ENCODE data around the gene PCNX3. TPM values are rescaled to one million over a fixed set of nuclear protein-coding genes. Genes with fewer than 3 reads are reported as not detected.

The PCNX3 gene
- total and polyA plus RNA-seq, 2 donors (not counting 1 experiment from before 2014, with no cell fraction given), result 8.0 to 14.7 TPM

DNA sequence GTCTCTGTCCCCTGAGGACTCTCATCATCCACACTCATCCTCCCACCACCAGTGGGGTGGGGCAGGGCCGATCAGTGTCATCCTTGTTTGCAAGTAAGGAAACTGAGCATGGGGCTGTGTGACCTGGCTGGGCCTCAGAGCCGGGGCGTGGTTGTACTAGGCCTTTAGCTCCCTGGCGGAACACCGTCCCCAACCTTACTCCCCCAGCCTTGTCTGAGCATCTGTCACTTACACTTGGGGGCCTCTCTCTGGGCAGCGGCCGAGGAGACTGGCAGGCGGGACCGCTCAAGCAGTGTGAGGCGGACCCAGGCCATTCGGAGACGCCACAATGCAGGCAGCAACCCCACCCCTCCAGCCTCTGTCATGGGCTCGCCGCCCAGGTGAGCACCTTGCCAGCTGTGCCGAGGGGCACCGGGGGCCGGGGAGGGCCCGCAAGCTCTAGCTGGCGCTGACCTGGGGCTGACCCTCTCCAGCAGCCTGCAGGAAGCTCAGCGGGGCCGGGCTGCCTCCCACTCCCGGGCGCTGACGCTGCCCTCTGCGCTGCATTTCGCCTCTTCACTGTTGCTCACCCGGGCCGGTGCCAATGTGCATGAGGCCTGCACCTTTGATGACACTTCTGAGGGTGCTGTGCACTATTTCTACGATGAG, 3.8 kb downstream of the PCNX3 start:
- DNase-seq (ENCODE audit: low read depth in 2 of 2), result no peak
- H2AFZ ChIP-seq (ENCODE audit: low read length), result no peak overlapping the region
- H3K36me3 ChIP-seq (ENCODE audit: control insufficient read depth, insufficient read depth, low read length), result peaks cover 38% of the 10 kb centered on the region
- H3K27me3 ChIP-seq (ENCODE audit: control insufficient read depth, insufficient read depth, low read length), result no peaks in the 10 kb centered on the region
- no peak overlapping the region for H3K4me2 ChIP-seq (ENCODE audit: extremely low read depth, insufficient read depth, low read length)
- H3K9ac ChIP-seq (ENCODE audit: insufficient read depth, low read length), result no peak overlapping the region
- peaks cover 6% of the 10 kb centered on the region for H3K4me1 ChIP-seq (ENCODE audit: control insufficient read depth, extremely low read depth, insufficient read depth, low read length)
- H3K79me2 ChIP-seq (ENCODE audit: control insufficient read depth, insufficient read depth, low read length), result peaks cover 21% of the 10 kb centered on the region
- H3K4me3 ChIP-seq (replicated peaks in 1 of 4; ENCODE audit: control extremely low read depth in 1 of 4, insufficient read depth in 1 of 4, low read depth in 3 of 4, low read length in 4 of 4), result no peak overlapping the region
- no peaks in the 10 kb centered on the region for H3K9me3 ChIP-seq (ENCODE audit: control insufficient read depth, insufficient read depth, low read depth, low read length)
- H4K20me1 ChIP-seq (ENCODE audit: control insufficient read depth, extremely low read depth, insufficient read depth, low read length), result no peaks in the 10 kb centered on the region
- H3K27ac ChIP-seq (ENCODE audit: insufficient read depth, low read length), result no peak overlapping the region
- no peak for TF ChIP-seq EZH2 (IDR thresholded peaks at IDR 0.05; ENCODE audit: low read length, missing control alignments)
- TF ChIP-seq, protein P1, sequence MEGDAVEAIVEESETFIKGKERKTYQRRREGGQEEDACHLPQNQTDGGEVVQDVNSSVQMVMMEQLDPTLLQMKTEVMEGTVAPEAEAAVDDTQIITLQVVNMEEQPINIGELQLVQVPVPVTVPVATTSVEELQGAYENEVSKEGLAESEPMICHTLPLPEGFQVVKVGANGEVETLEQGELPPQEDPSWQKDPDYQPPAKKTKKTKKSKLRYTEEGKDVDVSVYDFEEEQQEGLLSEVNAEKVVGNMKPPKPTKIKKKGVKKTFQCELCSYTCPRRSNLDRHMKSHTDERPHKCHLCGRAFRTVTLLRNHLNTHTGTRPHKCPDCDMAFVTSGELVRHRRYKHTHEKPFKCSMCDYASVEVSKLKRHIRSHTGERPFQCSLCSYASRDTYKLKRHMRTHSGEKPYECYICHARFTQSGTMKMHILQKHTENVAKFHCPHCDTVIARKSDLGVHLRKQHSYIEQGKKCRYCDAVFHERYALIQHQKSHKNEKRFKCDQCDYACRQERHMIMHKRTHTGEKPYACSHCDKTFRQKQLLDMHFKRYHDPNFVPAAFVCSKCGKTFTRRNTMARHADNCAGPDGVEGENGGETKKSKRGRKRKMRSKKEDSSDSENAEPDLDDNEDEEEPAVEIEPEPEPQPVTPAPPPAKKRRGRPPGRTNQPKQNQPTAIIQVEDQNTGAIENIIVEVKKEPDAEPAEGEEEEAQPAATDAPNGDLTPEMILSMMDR (conservative IDR thresholded peaks at IDR 0.05 in 1 of 2, IDR thresholded peaks at IDR 0.05 in 1 of 2; ENCODE audit: low read depth in 1 of 2, low read length in 2 of 2), result no peak

DNA sequence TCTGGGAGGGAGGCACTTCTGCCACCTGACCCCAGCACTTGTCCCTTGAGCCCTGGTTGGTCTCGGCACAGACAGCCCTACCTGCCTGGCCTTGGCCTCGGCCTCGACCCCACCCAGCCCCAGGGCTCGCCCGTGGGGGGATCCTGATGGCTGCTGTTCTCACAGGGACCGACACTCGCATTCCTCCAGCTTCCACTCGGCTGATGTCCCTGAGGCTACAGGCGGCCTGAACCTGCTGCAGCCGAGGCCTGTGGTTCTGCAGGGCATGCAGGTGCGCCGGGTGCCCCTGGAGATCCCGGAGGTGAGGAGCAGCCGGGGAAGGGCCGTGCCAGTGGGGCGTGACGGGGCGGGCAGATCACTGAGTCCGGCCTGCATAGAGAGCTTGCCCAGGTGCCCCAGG, 5.1 kb downstream of the PCNX3 start:
- no peak for DNase-seq (ENCODE audit: low read depth in 2 of 2)
- Histone ChIP-seq H3K27ac (ENCODE audit: insufficient read depth, low read length) (no peak overlapping the region), H3K4me2 (ENCODE audit: extremely low read depth, insufficient read depth, low read length) (no peak overlapping the region), H4K20me1 (ENCODE audit: control insufficient read depth, extremely low read depth, insufficient read depth, low read length) (no peaks in the 10 kb centered on the region), H3K36me3 (ENCODE audit: control insufficient read depth, insufficient read depth, low read length) (peaks cover 40% of the 10 kb centered on the region), H3K9me3 (ENCODE audit: control insufficient read depth, insufficient read depth, low read depth, low read length) (no peaks in the 10 kb centered on the region), H3K4me3 (replicated peaks in 1 of 4; ENCODE audit: control extremely low read depth in 1 of 4, insufficient read depth in 1 of 4, low read depth in 3 of 4, low read length in 4 of 4) (no peak overlapping the region), H3K9ac (ENCODE audit: insufficient read depth, low read length) (no peak overlapping the region), H3K4me1 (ENCODE audit: control insufficient read depth, extremely low read depth, insufficient read depth, low read length) (peaks cover 6% of the 10 kb centered on the region), H2AFZ (ENCODE audit: low read length) (no peak overlapping the region), H3K79me2 (ENCODE audit: control insufficient read depth, insufficient read depth, low read length) (peaks cover 20% of the 10 kb centered on the region), H3K27me3 (ENCODE audit: control insufficient read depth, insufficient read depth, low read length) (no peaks in the 10 kb centered on the region)
- TF ChIP-seq EZH2 (IDR thresholded peaks at IDR 0.05; ENCODE audit: low read length, missing control alignments), result no peak

DNA sequence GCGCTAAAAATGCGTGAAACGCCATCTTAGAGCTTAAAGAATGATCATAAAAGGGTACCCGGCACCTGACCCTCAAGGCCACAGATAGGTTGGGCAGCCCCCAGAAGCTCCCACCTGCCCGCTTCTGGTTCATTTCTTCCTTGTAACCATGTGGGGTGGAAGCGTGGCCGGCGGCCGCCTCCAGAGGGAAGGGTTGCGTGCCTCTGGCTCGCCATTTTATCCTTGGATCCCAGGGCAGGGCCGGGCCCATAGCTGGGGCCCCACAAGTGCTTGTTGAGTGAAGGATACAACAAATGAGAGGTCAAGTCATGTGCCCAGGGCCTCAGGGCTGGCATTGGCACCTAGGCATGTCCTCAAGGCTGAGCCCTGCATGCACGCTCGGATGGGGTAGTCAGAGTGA, 5.9 kb downstream of the PCNX3 start:
- no peak for TF ChIP-seq EZH2 (IDR thresholded peaks at IDR 0.05; ENCODE audit: low read length, missing control alignments)
- TF ChIP-seq, protein P1 (conservative IDR thresholded peaks at IDR 0.05 in 1 of 2, IDR thresholded peaks at IDR 0.05 in 1 of 2; ENCODE audit: low read depth in 1 of 2, low read length in 2 of 2), result no peak
- H3K4me2 ChIP-seq (ENCODE audit: extremely low read depth, insufficient read depth, low read length), result no peak overlapping the region
- H3K9ac ChIP-seq (ENCODE audit: insufficient read depth, low read length), result no peak overlapping the region
- no peaks in the 10 kb centered on the region for H3K27me3 ChIP-seq (ENCODE audit: control insufficient read depth, insufficient read depth, low read length)
- no peak for DNase-seq (ENCODE audit: low read depth in 2 of 2)
- no peaks in the 10 kb centered on the region for H4K20me1 ChIP-seq (ENCODE audit: control insufficient read depth, extremely low read depth, insufficient read depth, low read length)
- peaks cover 6% of the 10 kb centered on the region for H3K4me1 ChIP-seq (ENCODE audit: control insufficient read depth, extremely low read depth, insufficient read depth, low read length)
- H3K36me3 ChIP-seq (ENCODE audit: control insufficient read depth, insufficient read depth, low read length), result peaks cover 44% of the 10 kb centered on the region
- no peak overlapping the region for H3K27ac ChIP-seq (ENCODE audit: insufficient read depth, low read length)
- H3K9me3 ChIP-seq (ENCODE audit: control insufficient read depth, insufficient read depth, low read depth, low read length), result no peaks in the 10 kb centered on the region
- H3K79me2 ChIP-seq (ENCODE audit: control insufficient read depth, insufficient read depth, low read length), result peaks cover 17% of the 10 kb centered on the region
- no peak overlapping the region for H3K4me3 ChIP-seq (replicated peaks in 1 of 4; ENCODE audit: control extremely low read depth in 1 of 4, insufficient read depth in 1 of 4, low read depth in 3 of 4, low read length in 4 of 4)
- H2AFZ ChIP-seq (ENCODE audit: low read length), result no peak overlapping the region
